ENCODE data around the gene SLC7A4. TPM values are rescaled to one million over a fixed set of nuclear protein-coding genes. Genes with fewer than 3 reads are reported as not detected.
"Not testable (repeated sequence)": the region's sequence is repeated elsewhere in the genome, so short reads cannot be mapped to it uniquely, and the experiment has no call there.

The SLC7A4 gene
- total RNA-seq, 1 donor from 2014 or later = 0.59 TPM

GRCh38 chr22:21043860-21044535 is 11.6 kb upstream of the SLC7A4 start:
- no peak for TF ChIP-seq CTCF (IDR thresholded peaks at IDR 0.05; ENCODE audit: partially characterized antibody, unreplicated experiment)
- Mint-ChIP-seq H3K27ac (ENCODE audit: unreplicated experiment) (peak overlapping the region; percentile 95), H3K4me1 (ENCODE audit: low read depth, unreplicated experiment) (peaks cover 28% of the 10 kb centered on the region), H3K36me3 (ENCODE audit: unreplicated experiment) (no peaks in the 10 kb centered on the region), H3K9me3 (ENCODE audit: unreplicated experiment) (peaks cover 16% of the 10 kb centered on the region), H3K27me3 (ENCODE audit: unreplicated experiment) (peaks cover 13% of the 10 kb centered on the region), H3K4me3 (ENCODE audit: unreplicated experiment) (peak overlapping the region; percentile 93)
- DNase-seq = no peak

GRCh38 chr22:21042978-21043859 is 10.9 kb upstream of the SLC7A4 start:
- H3K4me3 Mint-ChIP-seq (ENCODE audit: unreplicated experiment) = peak overlapping the region; percentile 69
- TF ChIP-seq CTCF (IDR thresholded peaks at IDR 0.05; ENCODE audit: partially characterized antibody, unreplicated experiment) = no peak

GRCh38 chr22:21041937-21042336 is 9.6 kb upstream of the SLC7A4 start:
- DNase-seq = no peak
- no peak for TF ChIP-seq CTCF (IDR thresholded peaks at IDR 0.05; ENCODE audit: partially characterized antibody, unreplicated experiment)
- H3K4me3 Mint-ChIP-seq (ENCODE audit: unreplicated experiment) = no peak overlapping the region
- peaks cover 10% of the 10 kb centered on the region for H3K27me3 Mint-ChIP-seq (ENCODE audit: unreplicated experiment)
- H3K9me3 Mint-ChIP-seq (ENCODE audit: unreplicated experiment) = peaks cover 14% of the 10 kb centered on the region
- no peaks in the 10 kb centered on the region for H3K36me3 Mint-ChIP-seq (ENCODE audit: unreplicated experiment)
- no peak overlapping the region for H3K27ac Mint-ChIP-seq (ENCODE audit: unreplicated experiment)
- peaks cover 27% of the 10 kb centered on the region for H3K4me1 Mint-ChIP-seq (ENCODE audit: low read depth, unreplicated experiment)

More at GRCh38 chr22:21042978-21043859, 10.9 kb upstream of the SLC7A4 start:
- H3K27me3 Mint-ChIP-seq (ENCODE audit: unreplicated experiment) = peaks cover 15% of the 10 kb centered on the region
- H3K27ac Mint-ChIP-seq (ENCODE audit: unreplicated experiment) = peak overlapping the region; percentile 86
- peaks cover 28% of the 10 kb centered on the region for H3K4me1 Mint-ChIP-seq (ENCODE audit: low read depth, unreplicated experiment)
- peaks cover 16% of the 10 kb centered on the region for H3K9me3 Mint-ChIP-seq (ENCODE audit: unreplicated experiment)
- DNase-seq = no peak
- H3K36me3 Mint-ChIP-seq (ENCODE audit: unreplicated experiment) = no peaks in the 10 kb centered on the region

GRCh38 chr22:21039158-21039557 is 6.8 kb upstream of the SLC7A4 start:
- H3K36me3 Mint-ChIP-seq (ENCODE audit: unreplicated experiment); H3K9me3 Mint-ChIP-seq (ENCODE audit: unreplicated experiment); DNase-seq; H3K4me3 Mint-ChIP-seq (ENCODE audit: unreplicated experiment); H3K27ac Mint-ChIP-seq (ENCODE audit: unreplicated experiment): not testable (repeated sequence)
- Mint-ChIP-seq H3K4me1 (ENCODE audit: low read depth, unreplicated experiment) (peaks cover 12% of the 10 kb centered on the region), H3K27me3 (ENCODE audit: unreplicated experiment) (peaks cover 11% of the 10 kb centered on the region)

- peaks cover 4% of the 10 kb centered on the region for H3K9me3 Mint-ChIP-seq (ENCODE audit: unreplicated experiment)
- no peak for DNase-seq
- H3K36me3 Mint-ChIP-seq (ENCODE audit: unreplicated experiment) = no peaks in the 10 kb centered on the region
- peaks cover 5% of the 10 kb centered on the region for H3K4me1 Mint-ChIP-seq (ENCODE audit: low read depth, unreplicated experiment)
- TF ChIP-seq CTCF (IDR thresholded peaks at IDR 0.05; ENCODE audit: partially characterized antibody, unreplicated experiment) = no peak
- H3K27ac Mint-ChIP-seq (ENCODE audit: unreplicated experiment) = no peak overlapping the region
- H3K27me3 Mint-ChIP-seq (ENCODE audit: unreplicated experiment) = peaks cover 10% of the 10 kb centered on the region
- H3K4me3 Mint-ChIP-seq (ENCODE audit: unreplicated experiment) = no peak overlapping the region
Observed at GRCh38 chr22:21038405-21038804, 6.0 kb upstream of the SLC7A4 start.
